Left ventricle myocardium inferior (tissue), 1 donor: ENCODE data around the gene DAPK1. TPM values are rescaled to one million over a fixed set of nuclear protein-coding genes. Genes with fewer than 3 reads are reported as not detected.
A peak's percentile ranks its signal among the peaks of the same experiment; 100 is the strongest.

Experiments used
- DNase-seq: peaks from one replicate; pipeline ENCODE4 v3.0.0-alpha.2; 2020
- H3K27ac ChIP-seq: fragments of 200-600 bp; replicated peaks from 2 replicates; pipeline ENCODE4 v1.8.0; 2021
- H3K27me3 ChIP-seq: fragments of 200-600 bp; 2 replicates; pipeline ENCODE4 v1.8.0; 2021; ENCODE audit warnings: low read depth
- H3K36me3 ChIP-seq: fragments of 200-600 bp; 2 replicates; pipeline ENCODE4 v1.8.0; 2021
- H3K4me1 ChIP-seq: fragments of 200-600 bp; 2 replicates; pipeline ENCODE4 v1.8.0; 2021
- H3K4me3 ChIP-seq: fragments of 200-600 bp; 2 replicates; pipeline ENCODE4 v1.8.0; 2021; ENCODE audit warnings: mild to moderate bottlenecking, moderate library complexity
- H3K9me3 ChIP-seq: fragments of 200-600 bp; replicated peaks from 2 replicates; pipeline ENCODE4 v1.8.0; 2021
- CTCF ChIP-seq: fragments of 200-600 bp; IDR thresholded peaks from 2 replicates; pipeline ENCODE4 v1.8.0; 2021; ENCODE audit warnings: antibody characterized with exemption, mild to moderate bottlenecking, borderline replicate concordance
- intact Hi-C: fragments of 100-400 bp; cut with micrococcal nuclease; formaldehyde crosslinking; loops from one replicate; pipeline ENCODE4 v1.11.0; 2022
- total RNA-seq: library from RNA; stranded (reverse); fragmentation: NEBNext Ultra II Directional; extraction: Animal tissue kit (Norgen Biotek cat#: 25700); gene quantifications from one replicate; pipeline ENCODE4 v1.2.1, GENCODE V29; 2021
- donor health status: DM: no; HTN: yes; CAD: no; lungs with severe emphysema.

DAPK1 gene
- total RNA-seq, 1 donor from 2014 or later = 5.5 TPM

DNA sequence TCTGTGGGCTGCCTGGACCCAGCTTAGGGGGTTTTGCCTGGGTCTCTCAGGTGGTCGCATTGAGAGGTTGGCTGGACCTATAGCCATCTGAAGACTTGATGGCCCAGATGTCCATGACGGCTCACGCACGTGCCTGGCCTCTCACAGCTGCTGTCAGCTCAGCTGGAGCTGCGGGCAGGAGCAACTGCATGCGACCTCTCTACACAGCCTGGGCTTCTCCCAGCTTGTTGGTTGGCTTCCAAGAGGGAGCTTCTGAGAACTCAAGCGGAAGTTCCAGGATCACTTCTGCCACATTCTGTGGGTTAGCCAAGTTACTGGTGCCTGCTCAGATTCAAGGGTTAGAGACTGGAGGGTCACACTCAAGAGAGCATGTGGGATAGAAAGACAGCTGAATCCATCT, 99.2 kb downstream of the DAPK1 start:
- intact Hi-C loops = no loop called here
- peaks cover 72% of the 10 kb centered on the region for H3K4me1 ChIP-seq
- peak; percentile 42 for DNase-seq
- no peak overlapping the region for H3K27ac ChIP-seq
- H3K27me3 ChIP-seq = no peaks in the 10 kb centered on the region
- H3K9me3 ChIP-seq = no peaks in the 10 kb centered on the region
- H3K36me3 ChIP-seq = no peaks in the 10 kb centered on the region
- no peak overlapping the region for H3K4me3 ChIP-seq
- TF ChIP-seq CTCF = no peak

GRCh38 chr9:87597710-87598443, 100.2 kb downstream of the DAPK1 start:
- Histone ChIP-seq H3K4me1 (peaks cover 62% of the 10 kb centered on the region), H3K9me3 (no peaks in the 10 kb centered on the region), H3K4me3 (no peak overlapping the region), H3K27me3 (no peaks in the 10 kb centered on the region), H3K27ac (no peak overlapping the region), H3K36me3 (no peaks in the 10 kb centered on the region)
- no peak for TF ChIP-seq CTCF
- intact Hi-C loops = no loop called here
- DNase-seq = no peak

DNA sequence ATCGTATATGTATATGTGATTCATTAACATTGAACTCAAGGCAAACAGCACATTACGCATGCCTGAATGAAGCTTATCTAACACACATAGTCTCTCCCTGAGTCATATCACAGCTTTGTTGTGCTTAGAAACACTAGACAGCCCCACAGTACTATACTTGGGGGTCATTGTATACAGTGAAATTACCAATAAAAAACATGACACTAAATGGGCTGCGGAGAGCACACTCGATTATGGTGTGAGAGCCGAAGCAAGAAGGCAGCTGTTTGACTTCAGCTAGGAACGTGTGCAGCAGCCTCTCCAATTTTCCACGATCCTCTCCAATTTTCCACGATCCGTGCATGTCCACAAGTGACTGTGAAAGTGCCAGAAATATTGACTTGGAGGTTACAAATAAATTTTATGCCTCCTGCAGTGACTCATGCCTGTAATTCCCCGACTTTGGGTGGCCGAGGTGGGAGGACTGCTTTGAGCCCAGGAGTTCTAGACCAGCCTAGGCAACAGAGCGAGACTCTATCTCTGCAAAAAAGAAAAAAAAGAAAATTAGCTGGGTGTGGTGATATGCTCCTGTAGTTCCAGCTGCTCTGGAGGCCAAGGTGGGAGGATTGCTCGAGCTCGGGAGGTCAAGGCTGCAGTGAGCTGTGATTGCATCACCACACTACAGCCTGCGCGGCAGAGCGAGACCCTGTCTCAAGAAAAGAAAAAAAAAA, 102.4 kb downstream of the DAPK1 start:
- H3K36me3 ChIP-seq = no peaks in the 10 kb centered on the region
- no peaks in the 10 kb centered on the region for H3K9me3 ChIP-seq
- no peak overlapping the region for H3K27ac ChIP-seq
- intact Hi-C loops = no loop called here
- TF ChIP-seq CTCF = no peak
- peaks cover 50% of the 10 kb centered on the region for H3K4me1 ChIP-seq
- no peak for DNase-seq
- H3K4me3 ChIP-seq = no peak overlapping the region
- H3K27me3 ChIP-seq = no peaks in the 10 kb centered on the region

- intact Hi-C loops = no loop called here
- H3K27ac ChIP-seq = peak overlapping the region; percentile 8
- H3K9me3 ChIP-seq = no peaks in the 10 kb centered on the region
- H3K4me3 ChIP-seq = no peak overlapping the region
- no peak for DNase-seq
- H3K27me3 ChIP-seq = no peaks in the 10 kb centered on the region
- TF ChIP-seq CTCF = no peak
- H3K4me1 ChIP-seq = peaks cover 40% of the 10 kb centered on the region
- no peaks in the 10 kb centered on the region for H3K36me3 ChIP-seq
These were observed 103.5 kb downstream of the DAPK1 start for GRCh38 chr9:87601176-87601575.

DNA sequence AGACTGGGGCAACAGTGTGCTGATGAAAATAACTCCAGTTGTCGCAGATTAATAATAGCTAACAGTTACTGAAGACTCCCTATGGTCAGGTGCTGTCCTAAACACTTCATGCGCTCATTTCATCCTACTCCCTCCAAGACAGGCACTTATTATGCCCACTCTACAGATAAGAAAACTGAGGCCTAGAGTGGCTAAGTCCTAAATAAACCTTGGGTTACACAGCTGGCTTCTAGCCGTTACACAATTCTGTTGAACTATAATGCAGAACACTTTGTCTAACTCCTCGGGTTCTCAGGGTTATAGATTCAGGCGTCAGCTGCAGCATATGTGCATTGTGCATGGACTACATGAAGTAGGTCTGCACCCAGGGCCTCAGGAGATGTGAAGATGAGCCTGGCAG, 103.9 kb downstream of the DAPK1 start:
- TF ChIP-seq CTCF = no peak
- DNase-seq = no peak
- no peaks in the 10 kb centered on the region for H3K27me3 ChIP-seq
- intact Hi-C loops = no loop called here
- H3K9me3 ChIP-seq = no peaks in the 10 kb centered on the region
- H3K4me3 ChIP-seq = no peak overlapping the region
- peaks cover 37% of the 10 kb centered on the region for H3K4me1 ChIP-seq
- H3K27ac ChIP-seq = no peak overlapping the region
- H3K36me3 ChIP-seq = no peaks in the 10 kb centered on the region
